Bone marrow (tissue), 2 donors: Measurements from ENCODE around the gene ITGB6.
"Not testable (repeated sequence)": the region's sequence is repeated elsewhere in the genome, so short reads cannot be mapped to it uniquely, and the experiment has no call there.

ENCODE experiments used
- DNase-seq, 2 donors: peaks; one replicate each; lab custom pipeline; 2025; lab: John Stamatoyannopoulos, UW

Gene ITGB6

GRCh38 chr2:160181146-160181836 lies 18.8 kb downstream of the ITGB6 start:
- DNase-seq = not testable (repeated sequence)

DNA sequence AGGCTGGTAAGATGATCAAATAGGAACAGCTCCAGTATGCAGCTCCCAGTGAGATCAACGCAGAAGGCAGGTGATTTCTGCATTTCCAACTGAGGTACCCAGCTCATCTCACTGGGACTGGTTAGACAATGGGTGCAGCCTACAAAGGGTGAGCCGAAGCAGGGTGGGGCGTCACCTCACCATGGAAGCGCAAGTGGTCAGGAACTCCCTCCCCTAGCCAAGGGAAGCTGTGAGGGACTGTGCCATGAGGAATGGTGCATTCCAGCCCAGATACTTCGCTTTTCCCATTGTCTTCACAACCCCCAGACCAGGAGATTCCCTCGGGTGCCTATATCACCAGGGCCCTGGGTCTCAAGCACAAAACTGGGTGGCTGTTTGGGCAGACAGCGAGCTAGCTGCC lies 19.4 kb downstream of the ITGB6 start:
- not testable (repeated sequence) for DNase-seq

DNA sequence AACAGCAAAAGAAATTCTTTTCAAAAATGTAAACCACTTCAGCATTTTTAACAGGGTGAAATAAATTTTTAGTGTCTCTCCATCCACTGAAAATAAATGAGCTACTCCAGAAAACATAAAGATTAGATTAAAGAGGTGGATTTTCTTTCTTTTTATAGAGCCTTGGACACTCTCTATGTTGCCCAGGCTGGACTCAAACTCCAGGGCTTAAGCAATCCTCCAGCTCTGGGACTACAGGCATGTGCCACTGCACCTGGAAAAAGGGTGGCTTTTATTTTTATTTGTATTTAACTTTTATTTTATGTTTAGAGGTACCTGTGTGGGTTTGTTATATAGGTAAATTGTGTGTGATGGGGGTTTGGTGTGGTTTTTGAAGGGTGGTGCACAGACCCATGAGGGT lies 19.9 kb downstream of the ITGB6 start:
- DNase-seq = no peak

GRCh38 chr2:160175169-160176134 lies 24.6 kb downstream of the ITGB6 start:
- no peak for DNase-seq

DNA sequence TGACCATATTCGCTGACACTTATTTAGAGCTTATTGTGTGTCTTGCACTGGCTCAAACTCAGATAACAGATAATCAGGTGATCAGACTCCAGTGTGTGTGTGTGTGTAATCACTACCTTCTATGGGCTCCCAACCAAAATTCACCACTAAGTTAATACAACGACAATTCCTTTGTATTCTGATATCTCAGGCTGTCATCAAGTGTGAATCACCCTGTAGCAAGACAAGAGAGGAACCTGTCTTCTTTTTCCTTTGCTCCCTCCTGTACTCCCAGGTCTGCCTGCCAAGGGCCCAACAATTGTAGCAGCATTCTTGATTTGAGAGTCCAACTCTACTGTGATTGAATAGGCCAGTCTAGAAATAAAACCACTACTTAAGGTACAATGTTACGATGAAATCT lies 25.8 kb downstream of the ITGB6 start:
- DNase-seq = no peak

- DNase-seq = no peak
Observed at GRCh38 chr2:160169988-160170387, 30.1 kb downstream of the ITGB6 start.

DNA sequence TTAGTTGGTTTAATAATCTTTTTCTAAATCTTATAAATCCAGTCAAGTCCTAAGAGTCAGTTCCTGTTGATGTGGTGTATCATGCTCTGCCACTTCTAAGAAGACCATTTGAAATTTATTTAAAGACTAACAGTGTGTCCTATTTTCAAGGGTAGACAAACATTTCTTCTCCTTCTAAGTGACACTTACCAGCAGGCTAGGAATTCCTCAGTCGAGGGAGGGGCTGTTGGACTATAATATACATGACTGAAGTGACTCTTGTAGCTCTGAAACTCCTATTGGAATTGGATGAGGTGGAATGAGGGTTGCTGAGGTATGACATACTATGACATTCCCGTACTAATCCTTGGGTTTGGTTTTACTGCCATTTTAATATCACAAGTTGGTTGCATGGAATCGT lies 30.6 kb downstream of the ITGB6 start:
- DNase-seq = no peak

GRCh38 chr2:160168878-160169277 lies 31.2 kb downstream of the ITGB6 start:
- no peak for DNase-seq

DNA sequence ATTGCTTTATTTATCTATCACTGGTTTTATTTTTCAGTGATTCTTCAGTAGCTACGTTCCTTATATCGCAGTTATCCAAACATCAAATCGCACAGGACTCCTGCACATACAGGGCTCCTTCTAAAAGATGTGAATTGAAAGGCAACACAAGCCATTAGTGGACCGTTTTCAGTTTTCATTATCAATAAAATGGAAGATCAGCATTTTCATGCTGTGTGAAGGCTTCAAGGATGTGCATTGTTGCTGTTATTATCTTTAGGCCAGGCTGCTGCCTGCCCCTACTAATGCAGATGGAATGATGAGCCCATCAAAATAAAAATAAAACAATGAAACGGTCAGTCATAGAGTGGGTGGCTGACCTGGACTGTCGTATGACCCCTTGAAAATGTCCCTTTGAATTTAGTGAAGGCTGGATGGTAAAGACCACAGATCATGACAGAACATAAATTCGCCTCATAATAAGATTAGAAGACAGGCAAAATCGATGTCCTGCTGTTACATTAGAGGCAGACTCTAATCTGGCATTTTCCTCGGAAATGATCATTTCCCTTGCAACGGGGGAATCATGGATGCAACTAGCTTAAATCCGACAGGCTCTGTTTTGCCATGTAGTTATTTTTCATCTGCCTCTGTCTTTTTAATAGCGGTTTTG lies 32.9 kb downstream of the ITGB6 start:
- DNase-seq = no peak

DNA sequence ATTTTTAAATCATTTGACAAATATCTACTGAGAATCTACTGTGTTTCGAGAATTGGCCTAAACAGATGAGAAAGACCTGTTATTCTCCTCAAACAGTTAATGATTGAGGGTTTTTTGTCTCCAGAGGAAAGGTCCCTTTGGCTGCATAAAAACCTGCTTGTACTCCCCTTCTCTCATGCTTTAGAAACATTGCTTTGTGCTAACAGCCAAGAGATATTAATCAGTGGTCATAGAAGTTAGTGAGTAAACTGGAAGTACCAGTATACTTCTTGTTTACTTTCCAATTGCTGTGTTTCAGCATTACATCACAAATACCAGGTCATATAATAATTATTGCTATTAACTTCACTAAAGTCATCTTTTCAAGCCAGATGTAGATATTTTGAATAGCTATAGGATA lies 34.1 kb downstream of the ITGB6 start:
- no peak for DNase-seq

GRCh38 chr2:160165081-160165480 lies 35.0 kb downstream of the ITGB6 start:
- DNase-seq = no peak

- no peak for DNase-seq
Observed at GRCh38 chr2:160157861-160158829, 41.9 kb downstream of the ITGB6 start.

DNA sequence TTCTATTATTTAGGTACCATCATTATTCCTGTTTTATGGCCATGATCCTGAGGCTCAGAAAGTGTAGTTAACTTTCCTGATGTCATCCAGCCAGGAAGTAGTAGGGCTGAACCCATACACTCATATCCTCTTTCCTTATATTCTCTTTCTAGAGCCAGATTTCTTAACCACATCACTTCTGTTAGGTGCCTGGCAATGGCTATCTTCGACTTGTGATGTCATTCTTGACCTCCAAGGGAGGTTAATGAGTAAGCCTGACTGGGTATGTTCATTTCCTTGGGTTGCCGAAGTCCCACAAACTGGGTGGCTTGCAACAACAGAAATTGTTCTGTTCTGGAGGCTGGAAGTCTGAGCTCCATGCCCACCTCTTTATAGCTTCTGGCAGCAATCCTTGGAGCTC lies 43.4 kb downstream of the ITGB6 start:
- DNase-seq = no peak

GRCh38 chr2:160156100-160156499 lies 44.0 kb downstream of the ITGB6 start:
- no peak for DNase-seq

GRCh38 chr2:160148419-160148818 lies 51.7 kb downstream of the ITGB6 start:
- DNase-seq = not testable (repeated sequence)

- no peak for DNase-seq
Observed at GRCh38 chr2:160145471-160145870, 54.6 kb downstream of the ITGB6 start.

DNA sequence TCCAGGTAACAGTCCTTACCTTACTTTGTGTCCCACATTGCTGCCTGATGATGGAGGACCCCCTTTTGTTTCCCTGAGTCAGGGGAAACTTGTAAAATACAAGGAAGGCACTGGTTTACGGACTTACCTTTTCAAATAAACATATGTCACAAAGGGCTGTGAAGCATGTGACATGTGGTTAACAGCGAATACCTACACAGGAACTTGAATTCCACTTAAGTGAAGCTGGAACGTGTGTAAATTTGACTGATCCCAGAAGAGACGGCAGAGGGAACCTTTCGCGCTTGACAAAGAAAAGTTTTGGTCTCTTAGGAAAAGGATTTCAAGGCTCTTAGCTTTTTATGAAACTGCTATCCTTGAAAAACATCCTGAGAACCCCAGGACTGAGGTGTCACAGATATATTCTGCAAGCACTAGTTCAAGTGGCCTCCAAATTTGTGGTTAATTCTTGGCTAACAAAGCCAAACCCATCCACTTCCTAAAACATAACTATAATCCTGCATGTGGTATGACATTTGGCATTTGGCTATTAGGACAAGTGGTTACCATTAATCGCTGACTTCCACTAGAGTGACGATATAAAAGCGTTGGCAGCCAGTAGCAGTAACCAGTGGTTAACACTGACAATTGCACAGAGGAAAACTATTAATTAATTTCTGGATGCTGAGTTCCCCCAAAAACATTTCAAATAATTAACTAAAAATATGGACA lies 55.6 kb downstream of the ITGB6 start:
- DNase-seq = no peak

GRCh38 chr2:160142472-160142871 lies 57.6 kb downstream of the ITGB6 start:
- no peak for DNase-seq

DNA sequence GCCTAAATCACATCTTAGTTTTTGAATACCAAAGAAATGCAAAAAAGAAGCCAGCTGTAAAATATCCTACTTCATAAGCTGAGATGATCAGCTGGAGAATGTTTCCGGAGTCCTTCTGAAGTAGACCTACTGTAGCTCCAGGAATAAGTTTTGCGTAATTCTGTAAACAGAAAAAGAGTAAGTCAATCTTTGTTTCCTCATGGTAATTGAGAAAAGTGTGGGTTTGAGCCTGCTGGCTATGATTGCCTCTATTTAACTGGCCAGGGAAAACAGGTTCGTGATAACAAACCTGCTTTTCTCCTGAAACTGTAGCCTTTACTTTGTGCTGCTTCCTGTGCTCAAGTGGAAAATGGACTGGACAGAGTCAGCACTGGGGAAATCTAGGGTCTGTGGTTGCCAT lies 58.2 kb downstream of the ITGB6 start:
- DNase-seq = no peak

GRCh38 chr2:160141419-160141818 lies 58.7 kb downstream of the ITGB6 start:
- DNase-seq = no peak

GRCh38 chr2:160140471-160140870 lies 59.6 kb downstream of the ITGB6 start:
- DNase-seq = no peak
